GM12892 (cell line): ENCODE results near the gene XKR7.

Experiments used
- POLR2A ChIP-seq: IDR thresholded peaks from 2 replicates; pipeline ENCODE4 v1.6.1; 2011; ENCODE audit warnings: low read depth, low read length, control low read depth
- TAF1 ChIP-seq: IDR thresholded peaks from 2 replicates; pipeline ENCODE4 v1.6.1; 2011; ENCODE audit warnings: low read depth, mild to moderate bottlenecking, control low read depth, low read length, borderline replicate concordance

DNA sequence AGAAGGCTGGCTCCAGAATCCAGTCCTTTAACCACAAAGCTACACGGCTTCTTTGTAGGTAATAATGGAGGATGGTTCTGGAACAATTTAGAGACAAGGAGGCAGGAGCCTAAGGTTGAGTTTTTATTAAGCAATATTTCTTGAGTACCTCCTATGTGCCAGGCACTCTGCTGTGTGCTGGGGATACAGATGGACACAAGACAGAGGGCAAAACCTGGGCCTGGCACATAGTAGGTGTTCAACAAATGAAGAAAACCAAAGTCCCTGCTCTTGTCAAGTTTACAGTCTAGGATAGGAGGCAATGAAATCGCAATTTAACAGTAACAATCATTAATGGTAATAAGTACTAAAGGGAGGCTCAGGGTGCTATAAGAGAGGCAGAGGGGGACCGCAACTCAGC is 59.7 kb downstream of the XKR7 start:
- TF ChIP-seq POLR2A (no peak), TAF1 (no peak)
